Prostate gland (tissue), 2 donors: ENCODE data around the gene KDSR.

ENCODE experiments used
- CTCF ChIP-seq, 4 experiments: fragments of 200-600 bp in 2 of 4; fragments of 450-650 bp in 2 of 4; sonication (generic) in 2 of 4; IDR thresholded peaks; 1 replicate in 3 of 4; 2 replicates in 1 of 4; pipeline ENCODE4 v1.5.1; 2016 to 2019; ENCODE audit warnings: antibody characterized with exemption in 4 of 4, mild to moderate bottlenecking in 2 of 4, moderate library complexity in 2 of 4
- POLR2A ChIP-seq: fragments of 450-650 bp; IDR thresholded peaks from one replicate; pipeline ENCODE4 v1.6.1; 2016; ENCODE audit warnings: antibody characterized with exemption, mild to moderate bottlenecking

GRCh38 chr18:63283305-63284094, 83.5 kb downstream of the KDSR start:
- TF ChIP-seq POLR2A, result no peak
- no peak for TF ChIP-seq CTCF (IDR thresholded peaks at IDR 0.05)
